Measurements from ENCODE around the gene THAP6. TPM values are rescaled to one million over a fixed set of nuclear protein-coding genes. Genes with fewer than 3 reads are reported as not detected.

The THAP6 gene
- total and polyA plus RNA-seq, 2 of the 8 experiments (the other 6 are each of a cell fraction or from before 2014, with no cell fraction given) = 3.3 to 9.7 TPM

- TF ChIP-seq ATF2 (IDR thresholded peaks at IDR 0.05; ENCODE audit: low read length) (no peak), SAP30 (IDR thresholded peaks at IDR 0.05; ENCODE audit: insufficient read depth, insufficient replicate concordance, low read length) (no peak), MAX (IDR thresholded peaks at IDR 0.05) (no peak), RBBP5 (IDR thresholded peaks at IDR 0.05; ENCODE audit: borderline replicate concordance, low read depth, low read length) (no peak), TBP (IDR thresholded peaks at IDR 0.05; ENCODE audit: low read depth, low read length) (no peak), BACH1 (IDR thresholded peaks at IDR 0.05; ENCODE audit: low read length) (no peak)
These were observed 43.5 kb upstream of the THAP6 start (continued) for GRCh38 chr4:75470738-75471137.
